ENCODE measurements around the gene OGFOD3.
"Not testable (repeated sequence)": the region's sequence is repeated elsewhere in the genome, so short reads cannot be mapped to it uniquely, and the experiment has no call there.

Gene OGFOD3

DNA sequence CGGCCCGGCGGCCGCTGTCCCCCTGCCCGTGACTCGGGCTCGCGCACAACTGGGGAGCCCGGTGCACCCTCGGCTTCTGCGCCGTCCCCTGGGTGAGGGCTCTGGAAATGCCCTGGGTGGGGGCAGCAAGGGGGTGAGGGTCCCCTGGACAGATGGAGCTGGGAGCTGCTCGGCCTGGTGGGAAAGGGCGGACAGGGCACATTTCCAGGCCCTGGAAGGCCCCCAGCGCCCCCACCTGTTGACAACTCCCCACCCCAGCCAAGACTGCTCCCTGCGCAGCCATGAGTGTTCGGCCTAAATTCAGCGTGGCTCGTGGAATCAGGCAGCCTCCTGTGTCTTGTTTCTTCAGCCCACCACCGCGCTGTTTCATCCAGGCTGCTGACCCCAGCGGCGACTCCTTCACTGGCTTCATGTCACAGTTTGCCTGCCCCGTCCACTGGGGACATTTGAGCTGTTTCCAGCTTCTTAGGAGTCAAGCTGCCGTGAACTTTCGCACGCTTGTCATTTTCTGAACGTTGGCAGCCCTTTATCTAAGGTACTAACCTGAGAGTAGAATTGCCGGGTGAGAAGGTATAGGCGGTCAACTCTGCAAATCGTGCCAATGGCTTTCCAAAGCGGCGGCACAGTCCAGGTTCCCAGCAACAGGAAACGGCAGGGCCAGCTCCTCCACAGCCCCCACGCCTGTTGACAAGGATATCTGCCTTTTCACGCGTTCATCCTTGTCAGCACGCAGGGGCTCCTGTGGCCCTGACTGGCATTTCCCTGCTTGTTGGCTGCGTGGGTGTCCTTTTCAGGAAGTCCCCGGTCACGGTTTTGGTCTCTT is 45.9 kb downstream of the OGFOD3 start:
- DNase-seq, result no peak

GRCh38 chr17:82371333-82372248 is 46.8 kb downstream of the OGFOD3 start, which contains the start of gene UTS2R:
TSS of gene UTS2R (plus strand) at chr17:82371765. CDS start at chr17:82374325, 2,560 bp downstream.
- DNase-seq, result no peak

DNA sequence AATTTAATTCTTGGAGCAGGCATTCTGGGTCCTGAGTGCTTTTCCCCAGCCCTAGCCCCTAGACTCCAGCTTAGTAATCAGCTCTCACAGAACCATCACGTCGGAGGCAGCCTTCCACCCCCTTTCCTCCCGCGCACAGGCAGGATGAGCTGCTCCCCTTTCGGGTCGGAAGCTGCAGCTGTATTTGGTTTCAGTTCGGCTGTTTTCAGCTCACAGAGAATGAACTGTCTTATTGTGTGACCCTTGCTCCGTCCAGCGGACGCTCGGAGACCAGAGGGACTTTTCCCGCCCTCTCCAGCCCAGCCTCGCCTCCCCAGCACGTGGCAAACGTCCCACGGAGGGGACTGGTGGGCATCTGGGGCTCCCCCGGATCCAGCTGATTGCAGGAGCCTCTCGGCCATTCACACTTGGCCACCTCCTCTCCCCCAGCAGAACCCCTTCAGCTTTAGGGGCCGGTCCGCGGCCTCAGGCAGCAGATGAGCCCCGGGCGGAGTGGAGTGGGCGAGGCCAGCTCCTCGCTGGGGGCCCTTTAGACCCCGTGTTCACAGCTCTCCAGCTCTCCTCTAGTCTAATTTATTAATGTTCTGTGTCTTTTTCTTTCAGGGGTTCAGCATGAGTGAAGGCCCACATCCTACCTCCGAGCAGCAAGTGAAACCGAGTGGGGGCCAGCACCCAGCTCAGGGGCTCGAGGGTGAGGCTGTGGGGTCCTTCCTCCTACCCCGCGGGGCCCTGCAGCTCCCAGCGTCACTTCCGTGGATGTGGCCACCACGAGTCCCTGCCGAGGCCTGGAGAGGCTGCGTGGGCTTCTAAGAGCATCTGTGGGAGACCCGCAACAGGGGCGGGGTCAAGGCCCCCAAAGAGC is 47.7 kb downstream of the OGFOD3 start:
- no peak for DNase-seq

- no peak for DNase-seq
These were observed 49.2 kb downstream of the OGFOD3 start for GRCh38 chr17:82369211-82369610.

DNA sequence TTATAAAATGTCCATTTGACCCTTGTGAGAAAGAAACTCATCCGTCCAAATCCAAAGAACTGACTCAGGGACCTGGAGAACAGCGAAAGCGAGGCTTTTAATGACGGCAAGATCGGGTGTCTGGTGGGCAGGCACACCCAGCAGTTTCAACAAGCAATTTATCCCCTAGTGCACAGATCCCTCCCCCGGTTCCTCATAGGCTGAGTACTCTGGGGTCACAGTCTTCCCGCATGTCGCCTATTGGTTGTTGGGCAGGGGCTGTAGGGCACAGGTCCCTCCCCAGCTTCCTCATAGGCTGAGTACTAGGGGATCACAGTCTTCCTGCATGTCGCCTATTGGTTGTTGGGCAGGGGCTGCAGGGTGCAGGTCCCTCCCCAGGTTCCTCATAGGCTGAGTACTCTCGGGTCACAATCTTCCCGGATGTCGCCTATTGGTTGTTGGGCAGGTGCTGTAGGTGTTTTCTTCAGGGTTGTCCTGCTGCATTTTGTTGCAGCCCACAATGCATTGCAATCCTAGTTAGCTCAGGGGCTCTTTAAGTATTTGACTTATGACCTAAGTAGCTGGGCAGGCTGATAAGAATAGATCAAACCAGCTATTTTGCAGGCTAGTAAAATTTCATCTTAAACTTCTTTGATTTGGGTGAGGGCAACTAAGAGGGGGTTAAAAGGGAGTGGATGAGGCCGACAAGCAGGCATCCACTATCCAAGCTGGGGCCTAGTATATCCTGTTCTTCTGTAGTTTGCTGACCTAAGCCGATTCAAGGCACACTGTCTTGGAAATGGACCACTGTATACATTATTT is 50.5 kb downstream of the OGFOD3 start:
- DNase-seq, result no peak

DNA sequence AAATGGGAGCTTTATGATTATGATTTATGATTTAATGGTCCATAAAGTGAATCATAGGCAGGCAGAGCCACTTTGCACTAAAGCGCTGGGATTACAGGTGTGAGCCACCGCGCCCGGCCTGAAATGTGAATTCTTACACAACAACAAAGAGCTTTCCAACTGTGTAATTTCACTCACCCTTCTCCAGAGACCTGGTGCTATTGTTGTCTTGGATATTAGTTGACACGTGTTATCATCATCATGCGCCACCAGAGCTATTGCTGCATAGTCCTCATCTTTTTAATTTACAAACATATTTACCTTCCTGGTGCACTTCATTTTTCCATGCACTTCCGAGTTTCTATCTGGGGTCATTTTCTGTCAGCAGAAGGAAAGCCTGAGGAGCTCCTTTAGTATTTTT is 51.6 kb downstream of the OGFOD3 start:
- DNase-seq, result peak; percentile 6

GRCh38 chr17:82365606-82366295 is 52.6 kb downstream of the OGFOD3 start:
- DNase-seq, result no peak

GRCh38 chr17:82361885-82362633 is 56.3 kb downstream of the OGFOD3 start:
- no peak for DNase-seq

DNA sequence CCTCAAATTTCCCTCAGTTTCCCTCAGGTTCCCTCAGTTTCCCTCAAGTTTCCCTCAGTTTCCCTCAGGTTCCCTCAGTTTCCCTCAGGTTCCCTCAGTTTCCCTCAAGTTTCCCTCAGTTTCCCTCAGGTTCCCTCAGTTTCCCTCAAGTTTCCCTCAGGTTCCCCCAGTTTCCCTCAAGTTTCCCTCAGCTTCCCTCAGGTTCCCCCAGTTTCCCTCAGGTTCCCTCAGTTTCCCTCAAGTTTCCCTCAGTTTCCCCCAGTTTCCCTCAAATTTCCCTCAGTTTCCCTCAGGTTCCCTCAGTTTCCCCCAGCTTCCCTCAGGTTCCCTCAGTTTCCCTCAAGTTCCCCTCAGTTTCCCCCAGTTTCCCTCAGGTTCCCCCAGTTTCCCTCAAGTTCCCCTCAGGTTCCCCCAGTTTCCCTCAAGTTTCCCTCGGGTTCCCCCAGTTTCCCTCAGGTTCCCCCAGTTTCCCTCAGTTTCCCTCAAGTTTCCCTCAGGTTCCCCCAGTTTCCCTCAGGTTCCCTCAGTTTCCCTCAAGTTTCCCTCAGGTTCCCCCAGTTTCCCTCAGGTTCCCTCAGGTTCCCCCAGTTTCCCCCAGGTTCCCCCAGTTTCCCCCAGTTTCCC is 58.8 kb downstream of the OGFOD3 start:
- DNase-seq, result not testable (repeated sequence)

- DNase-seq, result peak; percentile 27
These were observed 59.7 kb downstream of the OGFOD3 start, which contains the start of gene TEX19 for GRCh38 chr17:82358465-82359350. TSS of gene TEX19 (plus strand) at chr17:82359247. CDS start at chr17:82362151, 2,904 bp downstream.

DNA sequence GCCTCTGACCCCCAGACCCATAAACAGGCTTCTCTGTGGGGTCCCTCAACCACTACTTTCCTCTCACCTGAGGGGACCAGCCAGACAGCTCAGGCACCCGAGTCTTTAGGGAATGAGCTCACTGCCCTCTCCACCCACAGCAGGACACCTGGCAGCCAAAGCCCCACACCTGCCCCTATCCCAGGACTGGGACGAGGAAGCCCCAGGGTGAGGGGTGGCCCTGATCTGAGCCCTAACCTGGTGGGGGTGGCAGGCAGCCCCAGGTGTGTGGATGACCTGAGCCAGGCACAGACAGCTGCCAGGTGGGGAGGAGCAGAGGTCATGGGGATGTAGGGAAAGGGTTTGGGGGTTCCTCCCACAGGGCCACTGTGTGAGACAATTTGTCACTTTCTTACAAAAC is 61.0 kb downstream of the OGFOD3 start:
- no peak for DNase-seq

- DNase-seq, result no peak
These were observed 61.5 kb downstream of the OGFOD3 start for GRCh38 chr17:82356845-82357355.

GRCh38 chr17:82355770-82356427 is 62.5 kb downstream of the OGFOD3 start:
- no peak for DNase-seq

DNA sequence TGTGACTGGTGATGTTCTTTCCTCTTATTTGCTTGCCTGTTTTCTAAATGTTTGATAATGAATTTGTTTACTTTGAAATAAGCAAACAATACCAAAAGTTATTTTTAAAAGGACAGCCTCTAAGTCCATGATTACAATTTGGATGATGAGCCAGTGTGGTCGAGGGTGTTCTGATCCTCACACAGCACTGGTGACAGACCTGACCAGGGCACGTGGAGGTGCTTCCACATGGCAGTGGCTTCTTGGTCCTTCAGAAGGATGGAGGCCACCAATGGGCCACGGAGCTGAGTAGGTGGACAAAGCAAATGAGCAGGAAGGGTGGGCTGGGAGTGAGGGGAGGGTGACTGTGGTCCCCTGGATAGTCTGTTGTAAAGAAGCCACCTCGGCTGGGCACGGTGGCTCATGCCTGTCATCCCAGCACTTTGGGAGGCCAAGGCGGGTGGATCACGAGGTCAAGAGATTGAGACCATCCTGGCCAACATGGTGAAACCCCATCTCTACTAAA is 63.5 kb downstream of the OGFOD3 start:
- no peak for DNase-seq

GRCh38 chr17:82353484-82353883 is 64.9 kb downstream of the OGFOD3 start:
- DNase-seq, result peak; percentile 34

GRCh38 chr17:82351713-82352488 is 66.5 kb downstream of the OGFOD3 start:
- peak; percentile 79 for DNase-seq

DNA sequence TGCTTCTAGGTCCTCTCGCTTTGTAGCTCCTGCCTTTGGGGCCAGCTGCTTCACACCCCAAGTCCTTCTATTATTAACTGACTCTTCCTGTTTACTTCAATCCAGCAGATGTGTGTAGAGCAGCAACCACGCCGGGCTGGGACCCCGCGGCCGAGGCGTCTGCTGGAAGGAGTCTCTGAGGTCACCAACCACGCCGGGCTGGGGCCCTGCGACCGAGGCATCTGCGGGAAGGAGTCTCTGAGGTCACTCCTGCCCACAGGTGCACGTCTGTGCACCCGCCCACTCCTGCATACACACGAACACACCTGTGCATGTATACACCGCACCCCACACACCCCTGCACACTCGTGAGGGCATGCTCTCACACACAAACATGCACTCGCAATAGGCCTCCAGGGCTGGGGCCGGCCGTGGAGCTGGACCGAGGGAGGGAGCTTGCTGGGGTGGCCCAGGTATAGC is 67.1 kb downstream of the OGFOD3 start:
- no peak for DNase-seq

Data from NCI-H1092 treated with DMSO at 0.1 percent for 48 hours (cell line).